Measurements from ENCODE around the gene BMPER.
A peak's percentile ranks its signal among the peaks of the same experiment; 100 is the strongest.

DNA sequence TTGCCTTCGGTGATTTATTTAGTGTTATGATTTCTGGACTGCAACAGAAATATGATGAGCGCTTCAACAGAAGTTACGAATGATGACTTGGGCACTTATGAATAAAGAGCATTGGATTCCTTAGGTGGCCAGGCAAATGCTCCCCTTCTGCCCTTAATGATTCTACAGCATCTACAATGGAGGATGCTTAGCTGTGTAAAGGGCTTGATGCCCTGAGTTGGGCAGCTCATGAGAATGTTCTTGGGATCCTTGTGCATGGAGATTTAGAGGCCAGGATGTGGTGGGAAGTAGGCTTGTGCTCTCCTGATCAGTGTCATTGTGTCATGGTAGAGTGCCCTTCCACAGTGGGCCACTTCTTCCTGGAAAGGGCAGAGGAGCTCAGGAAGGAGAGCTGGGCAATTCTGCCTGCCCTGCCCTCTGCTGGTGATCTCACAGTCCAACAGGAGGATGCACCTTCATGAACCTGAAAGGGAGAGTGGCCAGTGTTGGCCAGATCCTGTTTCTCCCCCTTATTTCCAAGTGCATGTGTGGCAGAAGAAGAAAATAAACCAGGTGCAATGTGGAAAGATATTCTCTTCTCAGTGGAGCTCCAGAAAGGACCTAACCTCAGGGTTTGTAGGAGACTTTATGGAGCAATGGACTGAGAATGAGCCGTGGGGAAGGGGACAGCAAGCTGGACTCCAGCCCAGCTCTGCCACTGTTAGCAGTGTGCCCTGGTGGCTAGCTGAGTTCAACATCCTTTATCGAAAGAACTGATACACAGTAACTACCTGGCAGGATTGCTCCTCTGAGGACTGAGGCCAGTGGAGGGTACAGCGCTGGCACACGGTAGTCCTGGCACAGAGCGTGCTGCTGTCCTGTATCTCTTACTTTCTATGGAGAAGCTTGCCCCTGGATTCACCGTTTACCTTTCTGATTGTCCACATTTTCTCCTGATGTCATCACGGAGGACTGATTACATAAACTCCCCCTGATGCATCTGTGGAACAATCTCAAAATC is 182.9 kb downstream of the BMPER start:
- TF ChIP-seq, protein P1, sequence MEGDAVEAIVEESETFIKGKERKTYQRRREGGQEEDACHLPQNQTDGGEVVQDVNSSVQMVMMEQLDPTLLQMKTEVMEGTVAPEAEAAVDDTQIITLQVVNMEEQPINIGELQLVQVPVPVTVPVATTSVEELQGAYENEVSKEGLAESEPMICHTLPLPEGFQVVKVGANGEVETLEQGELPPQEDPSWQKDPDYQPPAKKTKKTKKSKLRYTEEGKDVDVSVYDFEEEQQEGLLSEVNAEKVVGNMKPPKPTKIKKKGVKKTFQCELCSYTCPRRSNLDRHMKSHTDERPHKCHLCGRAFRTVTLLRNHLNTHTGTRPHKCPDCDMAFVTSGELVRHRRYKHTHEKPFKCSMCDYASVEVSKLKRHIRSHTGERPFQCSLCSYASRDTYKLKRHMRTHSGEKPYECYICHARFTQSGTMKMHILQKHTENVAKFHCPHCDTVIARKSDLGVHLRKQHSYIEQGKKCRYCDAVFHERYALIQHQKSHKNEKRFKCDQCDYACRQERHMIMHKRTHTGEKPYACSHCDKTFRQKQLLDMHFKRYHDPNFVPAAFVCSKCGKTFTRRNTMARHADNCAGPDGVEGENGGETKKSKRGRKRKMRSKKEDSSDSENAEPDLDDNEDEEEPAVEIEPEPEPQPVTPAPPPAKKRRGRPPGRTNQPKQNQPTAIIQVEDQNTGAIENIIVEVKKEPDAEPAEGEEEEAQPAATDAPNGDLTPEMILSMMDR (IDR thresholded peaks at IDR 0.05): peak in 5 of 6 experiments; percentile 25 to 52 (median 36)
- TF ChIP-seq POLR2A (IDR thresholded peaks at IDR 0.05): no peak

All from adrenal gland (tissue), 5 donors.